ENCODE results near the gene VOPP1. TPM values are rescaled to one million over a fixed set of nuclear protein-coding genes. Genes with fewer than 3 reads are reported as not detected.
A peak's percentile ranks its signal among the peaks of the same experiment; 100 is the strongest.

The VOPP1 gene
- total and polyA plus RNA-seq, 10 of the 15 experiments (the other 5 are each of a cell fraction or from before 2014, with no cell fraction given): 32.8 to 206 (median 129) TPM

DNA sequence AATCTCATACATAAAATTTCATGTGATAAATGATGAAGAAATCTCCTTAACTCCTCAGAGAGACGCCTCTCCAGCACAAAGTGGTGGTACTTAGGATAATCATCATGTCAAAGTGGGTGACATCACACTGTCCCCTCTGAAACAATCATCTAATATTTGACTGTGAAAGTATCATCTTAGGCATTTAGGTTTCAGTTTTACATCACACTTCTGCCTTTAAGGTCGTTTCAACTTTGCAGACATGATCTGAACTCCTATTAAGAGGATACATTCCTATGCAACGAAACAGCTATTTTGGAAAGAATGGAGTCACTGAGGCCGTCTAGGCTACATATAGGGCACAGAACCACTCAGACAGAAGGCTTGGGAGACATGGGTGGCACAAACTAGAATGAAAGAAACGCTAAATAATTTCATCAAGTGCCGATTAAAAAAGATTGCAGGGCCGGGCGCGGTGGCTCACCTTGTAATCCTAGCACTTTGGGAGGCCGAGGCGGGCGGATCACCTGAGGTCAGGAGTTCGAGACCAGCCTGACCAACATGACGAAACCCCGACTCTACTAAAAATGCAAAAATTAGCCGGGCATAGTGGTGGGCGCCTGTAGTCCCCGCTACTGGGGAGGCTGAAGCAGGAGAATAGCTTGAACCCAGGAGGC is 2.0 kb downstream of the VOPP1 start (continued):
- TF ChIP-seq ESRRA (IDR thresholded peaks at IDR 0.05; ENCODE audit: low read length): no peak

DNA sequence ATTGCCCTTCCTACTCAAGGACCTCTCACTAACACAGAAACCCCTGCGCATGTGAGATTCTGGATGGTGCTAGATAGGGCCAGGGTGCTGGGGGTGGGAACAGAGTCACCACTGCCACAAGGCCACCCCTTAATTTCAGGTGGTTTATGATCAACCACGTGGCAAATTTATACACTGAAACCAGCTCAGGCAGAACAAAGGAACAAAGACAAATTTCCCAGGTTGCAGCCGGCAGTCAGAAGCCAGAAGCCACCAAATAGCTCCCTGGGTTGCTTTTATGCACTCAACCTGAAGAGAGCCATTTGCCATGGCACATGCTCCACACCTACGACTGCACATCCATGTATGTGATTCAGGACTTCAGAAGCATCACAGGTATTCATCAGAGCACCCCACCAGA is 2.5 kb downstream of the VOPP1 start:
- CTCF ChIA-PET: interaction anchor here (1.0 to 5.2 kb wide), 7 partner anchors 17 to 60 kb away, joined by 3 to 45 read pairs (median 3); no protein-coding TSS in a partner anchor
- SMC1A ChIA-PET (ENCODE audit: uncharacterized antibody, unreplicated experiment): interaction anchor here (1.1 to 12.6 kb wide), 7 partner anchors 11 to 261 kb away, joined by 3 to 263 read pairs (median 57); no protein-coding TSS in a partner anchor
- Histone ChIP-seq H4K20me1 (ENCODE audit: control insufficient read depth, insufficient read depth) (no peaks in the 10 kb centered on the region), H2AFZ (ENCODE audit: control insufficient read depth, low read depth, low read length) (no peak overlapping the region), H3K4me1 (ENCODE audit: control insufficient read depth, insufficient read depth, low read length) (peaks cover 42% of the 10 kb centered on the region), H3K4me2 (ENCODE audit: control insufficient read depth, insufficient read depth) (peak overlapping the region; percentile 88), H3K9me3 (replicated peaks; ENCODE audit: control insufficient read depth, insufficient read depth, low read length) (no peaks in the 10 kb centered on the region), H3K79me2 (ENCODE audit: control insufficient read depth, insufficient read depth, low read length) (peaks cover 81% of the 10 kb centered on the region), H3K9ac (ENCODE audit: control insufficient read depth, insufficient read depth, low read length) (peak overlapping the region; percentile 87), H3K4me3 (peak overlapping the region; percentile 98), H3K27me3 (replicated peaks in 1 of 2; ENCODE audit: control insufficient read depth in 2 of 2, insufficient read depth in 2 of 2, low read length in 1 of 2) (no peaks in the 10 kb centered on the region), H3K27ac (ENCODE audit: control insufficient read depth, insufficient read depth) (peak overlapping the region; percentile 93), H3K36me3 (ENCODE audit: control insufficient read depth in 2 of 2, insufficient read depth in 2 of 2, low read length in 1 of 2) (no peaks in the 10 kb centered on the region)
- in situ Hi-C loops (cut with MboI) (loop anchor here (25.0 kb wide), 1 partner anchor 807 kb away; the partner anchor contains the start of gene SEC61G), intact Hi-C loops (cut with micrococcal nuclease; ENCODE audit: unreplicated experiment) (loop anchor here (1.0 to 10.0 kb wide), 5 partner anchors 12 to 495 kb away; partner anchors contain the start of genes CCT6A and PSPH)
- 1% methylated on average over 4 of the region's 4 CpGs for WGBS (ENCODE audit: insufficient coverage, insufficient replicate concordance, low lambda C conversion rate, missing lambda C conversion rate)
- FAIRE-seq (no peak), DNase-seq (ENCODE audit: low read depth, low spot score) (no peak), ATAC-seq (peak; percentile 55)
- no TSS peak for BruUV-seq (replicated peaks)
- RAD21 ChIA-PET (ENCODE audit: unreplicated experiment): interaction anchor here (1.5 to 11.6 kb wide), 9 partner anchors 11 to 260 kb away, joined by 3 to 245 read pairs (median 17); no protein-coding TSS in a partner anchor
- POLR2A ChIA-PET: interaction anchor here (1.4 to 8.8 kb wide), 4 partner anchors 11 to 56 kb away, joined by 3 to 156 read pairs (median 22); no protein-coding TSS in a partner anchor
- TF ChIP-seq ESRRA (IDR thresholded peaks at IDR 0.05; ENCODE audit: low read length) (no peak), ZZZ3 (IDR thresholded peaks at IDR 0.05; ENCODE audit: control insufficient read depth, insufficient read length, low read depth) (no peak), POLR2AphosphoS2 (IDR thresholded peaks at IDR 0.05; ENCODE audit: low read depth, low read length) (no peak), YY1 (IDR thresholded peaks at IDR 0.05; ENCODE audit: low read depth, low read length) (no peak), RB1 (IDR thresholded peaks at IDR 0.05; ENCODE audit: borderline replicate concordance) (no peak), NRF1 (conservative IDR thresholded peaks at IDR 0.05; ENCODE audit: low read depth, low read length) (peak; percentile 32; the same call in 1 of the 2 replicates), FOXK2 (IDR thresholded peaks at IDR 0.05) (no peak), RELA (IDR thresholded peaks at IDR 0.05; ENCODE audit: borderline replicate concordance, partially characterized antibody) (no peak), RUNX3 (IDR thresholded peaks at IDR 0.05; ENCODE audit: low read length) (peak; percentile 7; the same call in 1 of the 2 replicates), FOXM1 (IDR thresholded peaks at IDR 0.05; ENCODE audit: low read depth, low read length) (no peak), RAD21 (IDR thresholded peaks at IDR 0.05; ENCODE audit: insufficient read depth, low read depth, low read length) (no peak), HDGF (IDR thresholded peaks at IDR 0.05) (no peak), EGR1 (IDR thresholded peaks at IDR 0.05; ENCODE audit: borderline replicate concordance in 1 of 2, low read depth in 2 of 2, low read length in 2 of 2) (no peak), TARDBP (IDR thresholded peaks at IDR 0.05; ENCODE audit: borderline replicate concordance) (no peak), NR2C2 (IDR thresholded peaks at IDR 0.05; ENCODE audit: borderline replicate concordance, control insufficient read depth, insufficient read length, low read depth) (no peak), MAX (IDR thresholded peaks at IDR 0.05; ENCODE audit: low read depth, low read length) (no peak), SMC3 (IDR thresholded peaks at IDR 0.05; ENCODE audit: borderline replicate concordance, low read length) (no peak), NR2F1 (conservative IDR thresholded peaks at IDR 0.05) (no peak), SIN3A (IDR thresholded peaks at IDR 0.05; ENCODE audit: low read depth, low read length) (no peak), SREBF1 (IDR thresholded peaks at IDR 0.05; ENCODE audit: low read length) (no peak)
- TF ChIP-seq, protein P1, sequence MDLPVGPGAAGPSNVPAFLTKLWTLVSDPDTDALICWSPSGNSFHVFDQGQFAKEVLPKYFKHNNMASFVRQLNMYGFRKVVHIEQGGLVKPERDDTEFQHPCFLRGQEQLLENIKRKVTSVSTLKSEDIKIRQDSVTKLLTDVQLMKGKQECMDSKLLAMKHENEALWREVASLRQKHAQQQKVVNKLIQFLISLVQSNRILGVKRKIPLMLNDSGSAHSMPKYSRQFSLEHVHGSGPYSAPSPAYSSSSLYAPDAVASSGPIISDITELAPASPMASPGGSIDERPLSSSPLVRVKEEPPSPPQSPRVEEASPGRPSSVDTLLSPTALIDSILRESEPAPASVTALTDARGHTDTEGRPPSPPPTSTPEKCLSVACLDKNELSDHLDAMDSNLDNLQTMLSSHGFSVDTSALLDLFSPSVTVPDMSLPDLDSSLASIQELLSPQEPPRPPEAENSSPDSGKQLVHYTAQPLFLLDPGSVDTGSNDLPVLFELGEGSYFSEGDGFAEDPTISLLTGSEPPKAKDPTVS (IDR thresholded peaks at IDR 0.05; ENCODE audit: low read depth, low read length): peak; percentile 75; the same call in 1 of the 2 replicates
